HCT116 (cell line): ENCODE results near the gene CACNA2D3. TPM values are rescaled to one million over a fixed set of nuclear protein-coding genes. Genes with fewer than 3 reads are reported as not detected.

Experiments
- ATAC-seq: fragments of 200-7000 bp; cut with Tn5 transposase; 2 replicates; pipeline ENCODE4 v1.9.1; 2020; ENCODE audit warnings: mild to moderate bottlenecking, moderate library complexity
- BruUV-seq: library from RNA; stranded (reverse); fragments of 400-500 nt; replicated peaks from 2 replicates; lab custom pipeline; 2021; lab: Mats Ljungman, UMichigan
- CTCF ChIA-PET: fragments of 300-600 bp; sonication (Branson Sonifier 250); formaldehyde crosslinking; loops from one replicate; lab custom pipeline; 2021; ENCODE audit warnings: antibody characterized with exemption; lab: Charles Lee
- POLR2A ChIA-PET: fragments of 300-600, 350-600 bp; sonication (Branson Sonifier 250); formaldehyde crosslinking; loops from one replicate; lab custom pipeline; 2021; ENCODE audit warnings: antibody characterized with exemption; lab: Charles Lee
- RAD21 ChIA-PET, 2 experiments: fragments of 300-600 bp; sonication (Branson Sonifier 250); formaldehyde crosslinking; loops; one replicate each; lab custom pipeline; 2023; ENCODE audit warnings: low total read pairs in 2 of 2; ENCODE audit not compliant: uncharacterized antibody in 2 of 2, unreplicated experiment in 2 of 2, low non-redundant PET in 1 of 2; lab: Charles Lee
- DNase-seq: peaks from one replicate; pipeline ENCODE4 v3.0.0-alpha.2; 2010; ENCODE audit warnings: low read depth, low spot score
- H2AFZ ChIP-seq: fragments of 200-600 bp; shearing (Covaris generic), sonication (generic); 2 replicates; pipeline ENCODE4 v1.6.1; 2017; ENCODE audit warnings: low read depth, mixed run types, mixed read lengths, antibody characterized with exemption, low read length; ENCODE audit not compliant: poor library complexity, severe bottlenecking
- H3K27ac ChIP-seq: 2 replicates; pipeline ENCODE4 v1.5.1; 2012; ENCODE audit warnings: low read depth, low read length
- H3K27me3 ChIP-seq: fragments of 200-600 bp; sonication (generic); 2 replicates; pipeline ENCODE4 v1.6.1; 2016; ENCODE audit warnings: mixed run types, low read length, mixed read lengths; ENCODE audit not compliant: insufficient read depth
- H3K36me3 ChIP-seq, 2 experiments: fragments of 200-500 bp in 1 of 2; fragments of 200-600 bp in 1 of 2; sonication (Bioruptor generic) in 1 of 2; sonication (generic) in 1 of 2; 2 replicates each; pipeline versions ENCODE4 v1.5.1 to v1.6.1; 2014 to 2016; ENCODE audit warnings: low read length in 2 of 2, inconsistent platforms in 1 of 2, mixed read lengths in 1 of 2, mixed run types in 1 of 2; ENCODE audit not compliant: insufficient read depth in 2 of 2, control insufficient read depth in 1 of 2
- H3K4me1 ChIP-seq, 2 experiments: fragments of 200-600 bp in 1 of 2; sonication (generic) in 1 of 2; 2 replicates each; pipeline versions ENCODE4 v1.5.1 to v1.6.1; 2012 to 2017; ENCODE audit warnings: low read length in 2 of 2, inconsistent platforms in 1 of 2, mild to moderate bottlenecking in 1 of 2, mixed read lengths in 1 of 2, mixed run types in 1 of 2, moderate library complexity in 1 of 2; ENCODE audit not compliant: insufficient read depth in 2 of 2, control insufficient read depth in 1 of 2
- H3K4me2 ChIP-seq: fragments of 200-600 bp; sonication (generic); 2 replicates; pipeline ENCODE4 v1.6.1; 2017; ENCODE audit warnings: mixed run types, low read length, mixed read lengths
- H3K4me3 ChIP-seq, 2 experiments: fragments of 200-600 bp in 1 of 2; sonication (generic) in 1 of 2; replicated peaks in 1 of 2; 2 replicates each; pipeline ENCODE4 v1.5.1; 2011 to 2016; ENCODE audit warnings: low read length in 2 of 2, control low read depth in 1 of 2, low read depth in 1 of 2, mild to moderate bottlenecking in 1 of 2, mixed read lengths in 1 of 2, mixed run types in 1 of 2
- H3K79me2 ChIP-seq: fragments of 200-600 bp; sonication (generic); 2 replicates; pipeline ENCODE4 v1.6.1; 2017; ENCODE audit warnings: mild to moderate bottlenecking, mixed run types, low read length, moderate library complexity, mixed read lengths; ENCODE audit not compliant: insufficient read depth
- H3K9ac ChIP-seq: fragments of 200-600 bp; sonication (generic); 2 replicates; pipeline ENCODE4 v1.6.1; 2016; ENCODE audit warnings: low read length, mixed read lengths
- H3K9me2 ChIP-seq: fragments of 200-600 bp; sonication (generic), shearing (Covaris generic); 2 replicates; pipeline ENCODE4 v1.6.1; 2017; ENCODE audit warnings: mixed run types, mild to moderate bottlenecking, moderate library complexity; ENCODE audit not compliant: insufficient read depth
- H3K9me3 ChIP-seq, 2 experiments: fragments of 200-500 bp in 1 of 2; fragments of 200-600 bp in 1 of 2; sonication (Bioruptor generic) in 1 of 2; sonication (generic) in 1 of 2; 2 replicates each; pipeline ENCODE4 v1.6.1; 2014 to 2017; ENCODE audit warnings: low read length in 2 of 2, mixed read lengths in 2 of 2, inconsistent platforms in 1 of 2, low read depth in 1 of 2, mild to moderate bottlenecking in 1 of 2, mixed run types in 1 of 2, moderate library complexity in 1 of 2; ENCODE audit not compliant: control insufficient read depth in 1 of 2, insufficient read depth in 1 of 2
- H4K20me1 ChIP-seq: fragments of 200-600 bp; sonication (generic), shearing (Covaris generic); 2 replicates; pipeline ENCODE4 v1.6.1; 2017; ENCODE audit warnings: mixed run types, mild to moderate bottlenecking, moderate library complexity; ENCODE audit not compliant: insufficient read depth
- CBX3 ChIP-seq: IDR thresholded peaks from 2 replicates; pipeline ENCODE4 v1.6.1; 2012; ENCODE audit warnings: low read depth
- CEBPB ChIP-seq: IDR thresholded peaks from 2 replicates; pipeline ENCODE4 v1.6.1; 2012; ENCODE audit warnings: low read depth
- EGR1 ChIP-seq: IDR thresholded peaks from 2 replicates; pipeline ENCODE4 v1.6.1; 2012; ENCODE audit warnings: low read depth
- EZH2 ChIP-seq: fragments of 200-600 bp; sonication (generic); IDR thresholded peaks from 2 replicates; pipeline ENCODE4 v1.6.1; 2017; ENCODE audit warnings: antibody characterized with exemption, mixed run types
- JUND ChIP-seq: IDR thresholded peaks from 2 replicates; pipeline ENCODE4 v1.6.1; 2012
- MAX ChIP-seq: IDR thresholded peaks from 2 replicates; pipeline ENCODE4 v1.6.1; 2012
- POLR2A ChIP-seq: IDR thresholded peaks from 2 replicates; pipeline ENCODE4 v1.7.0; 2011; ENCODE audit warnings: borderline replicate concordance; ENCODE audit not compliant: insufficient read depth, insufficient read length; ENCODE audit errors: extremely low read depth
- POLR2AphosphoS5 ChIP-seq: IDR thresholded peaks from 2 replicates; pipeline ENCODE4 v1.6.1; 2011; ENCODE audit warnings: mild to moderate bottlenecking, low read depth, low read length, moderate library complexity
- RAD21 ChIP-seq: IDR thresholded peaks from 2 replicates; pipeline ENCODE4 v1.6.1; 2012; ENCODE audit warnings: low read depth, mild to moderate bottlenecking
- SIN3A ChIP-seq: IDR thresholded peaks from 2 replicates; pipeline ENCODE4 v1.6.1; 2012; ENCODE audit warnings: low read depth
- SRF ChIP-seq: IDR thresholded peaks from 2 replicates; pipeline ENCODE4 v1.6.1; 2012; ENCODE audit warnings: low read depth
- ZBTB33 ChIP-seq: IDR thresholded peaks from 2 replicates; pipeline ENCODE4 v1.6.1; 2011; ENCODE audit warnings: mild to moderate bottlenecking, low read length, moderate library complexity; ENCODE audit not compliant: insufficient replicate concordance; ENCODE audit errors: extremely low read depth
- ZNF274 ChIP-seq: fragments of 200-500 bp; sonication (Bioruptor generic); IDR thresholded peaks from 2 replicates; pipeline ENCODE4 v1.6.1; 2014; ENCODE audit warnings: mild to moderate bottlenecking, low read depth, low read length, inconsistent platforms
- intact Hi-C: fragments of 100-400 bp; cut with micrococcal nuclease; formaldehyde crosslinking; loops from 2 replicates; pipeline ENCODE4 v1.10.0; 2022
- total RNA-seq: library from RNA; stranded (reverse); gene quantifications from one replicate; pipeline ENCODE4 v1.2.1, GENCODE V29; 2021; ENCODE audit not compliant: unreplicated experiment

CACNA2D3 gene
- total RNA-seq, 1 experiment from 2014 or later, result 0.20 TPM

GRCh38 chr3:54331341-54331740, 209.0 kb downstream of the CACNA2D3 start:
- no peak for ATAC-seq
- intact Hi-C loops, result no loop called here
- H2AFZ ChIP-seq, result no peak overlapping the region

More at GRCh38 chr3:54331341-54331740, 209.0 kb downstream of the CACNA2D3 start:
- H4K20me1 ChIP-seq, result no peaks in the 10 kb centered on the region
- H3K4me1 ChIP-seq, result no peaks in the 10 kb centered on the region
- ChIA-PET RAD21 (no interaction called here), CTCF (no interaction called here), POLR2A (no interaction called here)
- H3K27me3 ChIP-seq, result peaks cover 30% of the 10 kb centered on the region
- H3K9me2 ChIP-seq, result no peaks in the 10 kb centered on the region
- no peak overlapping the region for H3K4me2 ChIP-seq
- H3K27ac ChIP-seq, result no peak overlapping the region
- no peak overlapping the region for H3K9ac ChIP-seq
- DNase-seq, result no peak
- no peaks in the 10 kb centered on the region for H3K36me3 ChIP-seq
- no peak overlapping the region for H3K4me3 ChIP-seq
- H3K9me3 ChIP-seq, result no peaks in the 10 kb centered on the region
- BruUV-seq, result no TSS peak
- H3K79me2 ChIP-seq, result no peaks in the 10 kb centered on the region
- no peak for TF ChIP-seq EZH2
- no peak for TF ChIP-seq ZBTB33
- TF ChIP-seq CEBPB, result no peak
- TF ChIP-seq RAD21, result no peak
- TF ChIP-seq EGR1, result no peak
- no peak for TF ChIP-seq POLR2A
- TF ChIP-seq SIN3A, result no peak
- no peak for TF ChIP-seq POLR2AphosphoS5
- no peak for TF ChIP-seq JUND
- TF ChIP-seq ZNF274, result no peak
- TF ChIP-seq CBX3, result no peak
- TF ChIP-seq MAX, result no peak
- no peak for TF ChIP-seq SRF
- TF ChIP-seq, all 23 proteins: peak for 0
